Duodenal mucosa (tissue), 2 donors: ENCODE data around the gene NQO1.

Experiments
- H3K27ac ChIP-seq: one replicate; pipeline ENCODE4 v1.7.0; 2013; ENCODE audit warnings: low read depth, low read length
- H3K27me3 ChIP-seq, 2 donors: one replicate each; pipeline ENCODE4 v1.7.0; 2013; ENCODE audit warnings: low read length in 2 of 2, control low read depth in 1 of 2; ENCODE audit not compliant: insufficient read depth in 2 of 2, control insufficient read depth in 1 of 2
- H3K36me3 ChIP-seq, 2 donors: one replicate each; pipeline ENCODE4 v1.7.0; 2013; ENCODE audit warnings: low read length in 2 of 2, control low read depth in 1 of 2; ENCODE audit not compliant: insufficient read depth in 2 of 2, control insufficient read depth in 1 of 2
- H3K4me1 ChIP-seq, 2 donors: one replicate each; pipeline ENCODE4 v1.7.0; 2013; ENCODE audit warnings: low read length in 2 of 2, control low read depth in 1 of 2; ENCODE audit not compliant: insufficient read depth in 2 of 2, control insufficient read depth in 1 of 2
- H3K4me3 ChIP-seq, 2 donors: one replicate each; pipeline ENCODE4 v1.7.0; 2013; ENCODE audit warnings: low read length in 2 of 2, low read depth in 1 of 2
- H3K9ac ChIP-seq, 2 donors: one replicate each; pipeline ENCODE4 v1.7.0; 2013; ENCODE audit warnings: low read length in 2 of 2, low read depth in 1 of 2
- H3K9me3 ChIP-seq, 2 donors: one replicate each; pipeline ENCODE4 v1.7.0; 2013; ENCODE audit warnings: low read length in 2 of 2, control low read depth in 1 of 2; ENCODE audit not compliant: control insufficient read depth in 1 of 2

Gene NQO1

GRCh38 chr16:69688589-69688988 is 37.8 kb downstream of the NQO1 start:
- Histone ChIP-seq H3K27ac (no peak overlapping the region), H3K9ac (no peak overlapping the region), H3K4me1 (no peaks in the 10 kb centered on the region), H3K4me3 (no peak overlapping the region), H3K36me3 (peaks cover 27 to 39% of the 10 kb centered on the region in 2 donors), H3K9me3 (no peaks in the 10 kb centered on the region), H3K27me3 (no peaks in the 10 kb centered on the region)

- Histone ChIP-seq H3K4me1 (no peaks in the 10 kb centered on the region), H3K27me3 (no peaks in the 10 kb centered on the region), H3K4me3 (no peak overlapping the region), H3K36me3 (peaks cover 15 to 35% of the 10 kb centered on the region in 2 donors), H3K9ac (no peak overlapping the region), H3K27ac (no peak overlapping the region), H3K9me3 (no peaks in the 10 kb centered on the region)
These were observed 46.0 kb downstream of the NQO1 start for GRCh38 chr16:69680358-69680757.

GRCh38 chr16:69672998-69673713 is 53.2 kb downstream of the NQO1 start:
- Histone ChIP-seq H3K36me3 (peaks cover 14 to 23% of the 10 kb centered on the region in 2 donors), H3K9ac (no peak overlapping the region), H3K27ac (no peak overlapping the region), H3K4me3 (no peak overlapping the region), H3K4me1 (peaks cover 12 to 16% of the 10 kb centered on the region in 2 donors), H3K27me3 (no peaks in the 10 kb centered on the region), H3K9me3 (no peaks in the 10 kb centered on the region)

GRCh38 chr16:69672315-69672997 is 53.9 kb downstream of the NQO1 start:
- H3K27ac ChIP-seq: no peak overlapping the region
- H3K27me3 ChIP-seq: no peaks in the 10 kb centered on the region
- no peak overlapping the region for H3K9ac ChIP-seq
- no peaks in the 10 kb centered on the region for H3K9me3 ChIP-seq
- H3K4me1 ChIP-seq: peaks cover 12 to 16% of the 10 kb centered on the region in 2 donors
- H3K4me3 ChIP-seq: no peak overlapping the region
- H3K36me3 ChIP-seq: peaks cover 14 to 20% of the 10 kb centered on the region in 2 donors

- Histone ChIP-seq H3K4me3 (no peak overlapping the region), H3K27ac (no peak overlapping the region), H3K9me3 (no peaks in the 10 kb centered on the region), H3K36me3 (peaks cover 7 to 12% of the 10 kb centered on the region in 2 donors), H3K9ac (no peak overlapping the region), H3K4me1 (peaks cover 12 to 16% of the 10 kb centered on the region in 2 donors), H3K27me3 (no peaks in the 10 kb centered on the region)
These were observed 56.8 kb downstream of the NQO1 start for GRCh38 chr16:69669577-69669976.

GRCh38 chr16:69663846-69664245 is 62.5 kb downstream of the NQO1 start:
- no peak overlapping the region for H3K9ac ChIP-seq
- H3K36me3 ChIP-seq: peaks cover 0 to 10% of the 10 kb centered on the region in 2 donors
- H3K27ac ChIP-seq: no peak overlapping the region

GRCh38 chr16:69662901-69663300 is 63.5 kb downstream of the NQO1 start:
- Histone ChIP-seq H3K9ac (no peak overlapping the region), H3K27ac (no peak overlapping the region), H3K36me3 (peaks cover 0 to 17% of the 10 kb centered on the region in 2 donors), H3K4me1 (no peaks in the 10 kb centered on the region), H3K9me3 (no peaks in the 10 kb centered on the region), H3K4me3 (no peak overlapping the region), H3K27me3 (no peaks in the 10 kb centered on the region)

More at GRCh38 chr16:69663846-69664245, 62.5 kb downstream of the NQO1 start:
- H3K4me1 ChIP-seq: no peaks in the 10 kb centered on the region
- H3K27me3 ChIP-seq: no peaks in the 10 kb centered on the region
- H3K4me3 ChIP-seq: no peak overlapping the region
- no peaks in the 10 kb centered on the region for H3K9me3 ChIP-seq

- Histone ChIP-seq H3K9ac (no peak overlapping the region), H3K4me1 (no peaks in the 10 kb centered on the region), H3K9me3 (no peaks in the 10 kb centered on the region), H3K27ac (no peak overlapping the region), H3K27me3 (no peaks in the 10 kb centered on the region), H3K4me3 (no peak overlapping the region), H3K36me3 (peaks cover 0 to 33% of the 10 kb centered on the region in 2 donors)
These were observed 66.2 kb downstream of the NQO1 start for GRCh38 chr16:69660166-69660565.
